Measurements from ENCODE around the gene PGM5. TPM values are rescaled to one million over a fixed set of nuclear protein-coding genes. Genes with fewer than 3 reads are reported as not detected.
"Not testable (repeated sequence)": the region's sequence is repeated elsewhere in the genome, so short reads cannot be mapped to it uniquely, and the experiment has no call there.

PGM5 gene
- total RNA-seq = 1 to 10 TPM in 1 of 3 donors, under 1 TPM in 1, not detected in 1; 0.43 to 1.8 TPM
- 0.86 TPM for total RNA-seq (2013)

DNA sequence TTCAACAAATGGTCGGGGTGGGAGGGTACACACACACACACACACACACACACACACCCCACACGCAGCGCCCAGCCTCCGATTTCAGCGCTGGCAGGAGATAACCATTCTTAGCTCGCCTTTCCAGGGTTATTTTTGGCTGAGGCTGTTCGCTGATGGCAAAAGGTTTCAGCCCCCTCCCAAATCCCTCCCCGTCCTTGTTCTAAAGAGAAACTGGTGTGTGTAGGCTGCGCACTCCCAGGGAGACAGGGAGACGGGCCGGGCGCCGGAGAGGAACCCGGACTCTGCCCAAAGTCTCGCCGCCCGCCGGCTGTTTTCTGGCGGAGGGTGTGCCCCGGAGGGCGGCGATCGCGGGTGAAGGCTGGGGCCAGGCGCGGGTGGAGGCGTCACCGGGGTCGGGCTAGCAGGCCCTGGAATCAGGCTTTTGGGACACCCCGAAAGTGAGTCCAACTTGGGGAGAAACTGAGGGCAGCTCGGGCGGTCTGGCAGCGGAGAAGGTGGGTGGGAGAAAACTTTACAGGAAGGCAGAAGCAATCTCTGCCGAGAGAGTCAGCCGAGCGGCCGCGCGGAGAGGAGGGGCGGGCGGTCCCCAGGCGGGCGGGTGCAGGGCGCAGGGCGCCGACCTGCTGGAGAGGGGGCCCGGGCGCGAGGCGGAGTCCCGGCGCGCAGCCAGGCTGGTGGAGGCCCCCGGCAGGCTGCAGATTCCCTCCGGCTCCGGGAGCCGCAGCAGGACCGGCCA lies at the start of gene PGM5:
Gene PGM5, plus strand, starts transcription at position 232 of the 739 bp plus-strand sequence. CDS start 517 bp downstream, outside the sequence.
- H3K9me3 ChIP-seq (ENCODE audit: control insufficient read depth, insufficient read depth, low read length); H3K36me3 ChIP-seq (ENCODE audit: control insufficient read depth, insufficient read depth, low read length); H3K9me3 Mint-ChIP-seq; intact Hi-C loops (cut with micrococcal nuclease); H3K36me3 Mint-ChIP-seq; H3K4me1 ChIP-seq (ENCODE audit: control insufficient read depth, insufficient read depth, low read length); H3K27ac Mint-ChIP-seq; H3K27me3 ChIP-seq (ENCODE audit: control insufficient read depth, insufficient read depth, low read length); H3K27ac ChIP-seq (ENCODE audit: low read length); H3K4me1 Mint-ChIP-seq: not testable (repeated sequence)
- under 1% methylated on average over 51 of the region's 58 CpGs for WGBS (ENCODE audit: insufficient coverage)
- DNase-seq (peak in 1 of 2 donors; percentile 3), ATAC-seq (peak; percentile 38 to 76 (median 60))
- Mint-ChIP-seq H3K4me3 (peak within 1 kb of the TSS; percentile 64), H3K27me3 (ENCODE audit: low read depth in 2 of 2) (peaks cover 27 to 31% of the 10 kb centered on the region in 2 donors)
- peak within 1 kb of the TSS; percentile 24 for H3K4me3 ChIP-seq (ENCODE audit: low read length)

- H3K4me3 Mint-ChIP-seq; H3K27ac ChIP-seq (ENCODE audit: low read length); H3K27me3 Mint-ChIP-seq (ENCODE audit: low read depth in 2 of 2); H3K9me3 Mint-ChIP-seq; H3K36me3 ChIP-seq (ENCODE audit: control insufficient read depth, insufficient read depth, low read length); H3K4me3 ChIP-seq (ENCODE audit: low read length); H3K27ac Mint-ChIP-seq; H3K27me3 ChIP-seq (ENCODE audit: control insufficient read depth, insufficient read depth, low read length); H3K4me1 Mint-ChIP-seq; H3K36me3 Mint-ChIP-seq; intact Hi-C loops (cut with micrococcal nuclease); DNase-seq; H3K4me1 ChIP-seq (ENCODE audit: control insufficient read depth, insufficient read depth, low read length); H3K9me3 ChIP-seq (ENCODE audit: control insufficient read depth, insufficient read depth, low read length): not testable (repeated sequence)
- 22% methylated on average over 8 of the region's 35 CpGs for WGBS (ENCODE audit: insufficient coverage)
- ATAC-seq = peak in 2 of 3 donors; percentile 22 to 45
These were observed 49.3 kb upstream of the PGM5 start for GRCh38 chr9:68307127-68307526.

DNA sequence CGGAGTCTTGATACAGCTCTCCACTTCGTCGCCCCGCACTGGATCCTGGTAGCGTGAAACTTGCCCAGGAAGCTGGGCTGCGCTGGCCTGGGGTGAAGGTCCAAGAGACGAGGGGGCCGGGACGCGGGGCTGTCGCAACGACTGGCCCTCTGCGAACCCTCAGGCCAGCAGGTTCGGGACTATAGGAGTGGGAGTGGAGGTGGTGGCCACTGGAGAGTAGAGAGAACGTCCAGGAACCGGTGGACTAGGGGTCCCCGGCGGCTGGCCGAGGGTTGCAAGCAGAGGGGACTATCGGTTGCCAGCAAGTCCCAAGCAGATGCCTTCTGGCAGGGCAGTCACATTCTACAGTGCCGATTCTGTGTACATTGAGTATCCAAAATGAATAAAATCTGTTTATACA lies 48.8 kb upstream of the PGM5 start:
- H3K4me3 ChIP-seq (ENCODE audit: low read length); H3K36me3 ChIP-seq (ENCODE audit: control insufficient read depth, insufficient read depth, low read length); H3K36me3 Mint-ChIP-seq; H3K27me3 Mint-ChIP-seq (ENCODE audit: low read depth in 2 of 2); H3K27ac Mint-ChIP-seq; H3K4me1 ChIP-seq (ENCODE audit: control insufficient read depth, insufficient read depth, low read length); H3K4me3 Mint-ChIP-seq; H3K9me3 ChIP-seq (ENCODE audit: control insufficient read depth, insufficient read depth, low read length); H3K27me3 ChIP-seq (ENCODE audit: control insufficient read depth, insufficient read depth, low read length); intact Hi-C loops (cut with micrococcal nuclease); DNase-seq; H3K9me3 Mint-ChIP-seq; H3K4me1 Mint-ChIP-seq; H3K27ac ChIP-seq (ENCODE audit: low read length): not testable (repeated sequence)
- WGBS (ENCODE audit: insufficient coverage) = 32% methylated on average over 17 of the region's 21 CpGs
- peak in 1 of 3 donors; percentile 28 for ATAC-seq

DNA sequence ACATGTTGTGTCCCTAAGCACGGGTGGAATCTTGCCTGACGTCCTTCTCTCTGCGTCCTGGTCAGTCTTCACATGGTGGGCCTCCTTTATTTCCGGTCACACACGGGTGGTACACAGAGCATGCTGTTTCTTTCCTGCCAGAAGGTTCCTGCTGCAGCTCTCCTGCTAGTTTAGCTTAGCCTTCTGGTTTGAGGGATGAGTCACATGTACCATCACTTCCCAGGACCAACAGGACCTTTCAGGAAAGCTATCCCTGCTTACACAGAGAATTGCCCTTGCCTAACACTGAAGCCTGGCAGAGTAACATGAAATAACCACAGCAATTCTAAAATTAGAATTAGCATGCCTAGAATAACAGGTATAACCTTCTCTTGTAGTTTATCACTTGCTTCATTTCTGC lies 45.2 kb upstream of the PGM5 start:
- intact Hi-C loops (cut with micrococcal nuclease); H3K9me3 ChIP-seq (ENCODE audit: control insufficient read depth, insufficient read depth, low read length); H3K4me3 ChIP-seq (ENCODE audit: low read length); H3K4me1 Mint-ChIP-seq; H3K27me3 Mint-ChIP-seq (ENCODE audit: low read depth in 2 of 2); ATAC-seq; H3K27me3 ChIP-seq (ENCODE audit: control insufficient read depth, insufficient read depth, low read length); DNase-seq; H3K4me3 Mint-ChIP-seq; H3K27ac Mint-ChIP-seq; H3K4me1 ChIP-seq (ENCODE audit: control insufficient read depth, insufficient read depth, low read length); H3K36me3 Mint-ChIP-seq; H3K27ac ChIP-seq (ENCODE audit: low read length); H3K9me3 Mint-ChIP-seq; H3K36me3 ChIP-seq (ENCODE audit: control insufficient read depth, insufficient read depth, low read length): not testable (repeated sequence)
- WGBS (ENCODE audit: insufficient coverage) = no CpG with 5 or more reads among the region's 5 CpGs

GRCh38 chr9:68318209-68318608 lies 38.2 kb upstream of the PGM5 start:
- WGBS (ENCODE audit: insufficient coverage) = 59% methylated on average over 3 of the region's 10 CpGs
- peak in 1 of 3 donors; percentile 56 for ATAC-seq

GRCh38 chr9:68323749-68324148 lies 32.7 kb upstream of the PGM5 start:
- H3K27ac Mint-ChIP-seq; H3K27ac ChIP-seq (ENCODE audit: low read length); intact Hi-C loops (cut with micrococcal nuclease); H3K9me3 Mint-ChIP-seq; H3K4me3 ChIP-seq (ENCODE audit: low read length); H3K27me3 ChIP-seq (ENCODE audit: control insufficient read depth, insufficient read depth, low read length); H3K4me1 Mint-ChIP-seq; H3K36me3 Mint-ChIP-seq; DNase-seq; H3K4me1 ChIP-seq (ENCODE audit: control insufficient read depth, insufficient read depth, low read length); H3K27me3 Mint-ChIP-seq (ENCODE audit: low read depth in 2 of 2); H3K9me3 ChIP-seq (ENCODE audit: control insufficient read depth, insufficient read depth, low read length); ATAC-seq; H3K4me3 Mint-ChIP-seq; H3K36me3 ChIP-seq (ENCODE audit: control insufficient read depth, insufficient read depth, low read length): not testable (repeated sequence)
- no CpG with 5 or more reads among the region's 24 CpGs for WGBS (ENCODE audit: insufficient coverage)

More at GRCh38 chr9:68318209-68318608, 38.2 kb upstream of the PGM5 start:
- H3K4me3 ChIP-seq (ENCODE audit: low read length); H3K36me3 ChIP-seq (ENCODE audit: control insufficient read depth, insufficient read depth, low read length); H3K4me1 ChIP-seq (ENCODE audit: control insufficient read depth, insufficient read depth, low read length); H3K9me3 ChIP-seq (ENCODE audit: control insufficient read depth, insufficient read depth, low read length); intact Hi-C loops (cut with micrococcal nuclease); H3K36me3 Mint-ChIP-seq; H3K4me3 Mint-ChIP-seq; H3K4me1 Mint-ChIP-seq; H3K27ac Mint-ChIP-seq; H3K27ac ChIP-seq (ENCODE audit: low read length); DNase-seq; H3K9me3 Mint-ChIP-seq; H3K27me3 Mint-ChIP-seq (ENCODE audit: low read depth in 2 of 2); H3K27me3 ChIP-seq (ENCODE audit: control insufficient read depth, insufficient read depth, low read length): not testable (repeated sequence)

DNA sequence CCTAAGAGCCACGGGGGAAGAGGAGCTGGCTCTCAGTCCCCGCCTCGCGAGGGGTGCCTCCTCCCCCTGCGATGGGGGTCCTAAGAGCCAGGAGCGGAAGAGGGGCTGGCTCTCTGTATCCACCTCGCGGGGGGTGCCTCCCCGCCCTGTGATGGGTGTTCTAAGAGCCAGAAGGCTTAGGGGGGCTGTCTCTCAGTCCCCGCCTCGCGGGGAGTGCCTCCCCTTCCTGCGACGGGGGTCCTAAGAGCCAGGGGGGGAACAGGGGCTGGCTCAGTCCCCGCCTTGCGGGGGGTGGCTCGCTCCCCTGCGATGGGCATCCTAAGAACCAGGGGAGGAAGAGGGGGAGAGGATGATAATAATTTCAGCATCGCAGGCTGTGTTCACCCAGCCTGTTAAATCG lies 31.9 kb upstream of the PGM5 start:
- H3K4me3 ChIP-seq (ENCODE audit: low read length); H3K27me3 ChIP-seq (ENCODE audit: control insufficient read depth, insufficient read depth, low read length); H3K27ac Mint-ChIP-seq; H3K9me3 Mint-ChIP-seq; H3K9me3 ChIP-seq (ENCODE audit: control insufficient read depth, insufficient read depth, low read length); H3K27ac ChIP-seq (ENCODE audit: low read length); H3K4me1 Mint-ChIP-seq; H3K27me3 Mint-ChIP-seq (ENCODE audit: low read depth in 2 of 2); ATAC-seq; H3K36me3 Mint-ChIP-seq; H3K36me3 ChIP-seq (ENCODE audit: control insufficient read depth, insufficient read depth, low read length); H3K4me3 Mint-ChIP-seq; DNase-seq; intact Hi-C loops (cut with micrococcal nuclease); H3K4me1 ChIP-seq (ENCODE audit: control insufficient read depth, insufficient read depth, low read length): not testable (repeated sequence)
- no CpG with 5 or more reads among the region's 20 CpGs for WGBS (ENCODE audit: insufficient coverage)

GRCh38 chr9:68329106-68329505 lies 27.3 kb upstream of the PGM5 start:
- H3K4me3 Mint-ChIP-seq; H3K36me3 Mint-ChIP-seq; intact Hi-C loops (cut with micrococcal nuclease): not testable (repeated sequence)

More at GRCh38 chr9:68329106-68329505, 27.3 kb upstream of the PGM5 start:
- not testable (repeated sequence) for H3K9me3 ChIP-seq (ENCODE audit: control insufficient read depth, insufficient read depth, low read length); H3K27ac Mint-ChIP-seq; ATAC-seq; H3K27ac ChIP-seq (ENCODE audit: low read length); H3K27me3 ChIP-seq (ENCODE audit: control insufficient read depth, insufficient read depth, low read length); H3K27me3 Mint-ChIP-seq (ENCODE audit: low read depth in 2 of 2); H3K4me3 ChIP-seq (ENCODE audit: low read length); H3K9me3 Mint-ChIP-seq; H3K4me1 ChIP-seq (ENCODE audit: control insufficient read depth, insufficient read depth, low read length); H3K36me3 ChIP-seq (ENCODE audit: control insufficient read depth, insufficient read depth, low read length); H3K4me1 Mint-ChIP-seq; DNase-seq
- 38% methylated on average over 1 of the region's 4 CpGs for WGBS (ENCODE audit: insufficient coverage)
